Measurements from ENCODE around the gene RNF135.
"Not testable (repeated sequence)": the region's sequence is repeated elsewhere in the genome, so short reads cannot be mapped to it uniquely, and the experiment has no call there.

The RNF135 gene, protein sequence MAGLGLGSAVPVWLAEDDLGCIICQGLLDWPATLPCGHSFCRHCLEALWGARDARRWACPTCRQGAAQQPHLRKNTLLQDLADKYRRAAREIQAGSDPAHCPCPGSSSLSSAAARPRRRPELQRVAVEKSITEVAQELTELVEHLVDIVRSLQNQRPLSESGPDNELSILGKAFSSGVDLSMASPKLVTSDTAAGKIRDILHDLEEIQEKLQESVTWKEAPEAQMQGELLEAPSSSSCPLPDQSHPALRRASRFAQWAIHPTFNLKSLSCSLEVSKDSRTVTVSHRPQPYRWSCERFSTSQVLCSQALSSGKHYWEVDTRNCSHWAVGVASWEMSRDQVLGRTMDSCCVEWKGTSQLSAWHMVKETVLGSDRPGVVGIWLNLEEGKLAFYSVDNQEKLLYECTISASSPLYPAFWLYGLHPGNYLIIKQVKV

DNA sequence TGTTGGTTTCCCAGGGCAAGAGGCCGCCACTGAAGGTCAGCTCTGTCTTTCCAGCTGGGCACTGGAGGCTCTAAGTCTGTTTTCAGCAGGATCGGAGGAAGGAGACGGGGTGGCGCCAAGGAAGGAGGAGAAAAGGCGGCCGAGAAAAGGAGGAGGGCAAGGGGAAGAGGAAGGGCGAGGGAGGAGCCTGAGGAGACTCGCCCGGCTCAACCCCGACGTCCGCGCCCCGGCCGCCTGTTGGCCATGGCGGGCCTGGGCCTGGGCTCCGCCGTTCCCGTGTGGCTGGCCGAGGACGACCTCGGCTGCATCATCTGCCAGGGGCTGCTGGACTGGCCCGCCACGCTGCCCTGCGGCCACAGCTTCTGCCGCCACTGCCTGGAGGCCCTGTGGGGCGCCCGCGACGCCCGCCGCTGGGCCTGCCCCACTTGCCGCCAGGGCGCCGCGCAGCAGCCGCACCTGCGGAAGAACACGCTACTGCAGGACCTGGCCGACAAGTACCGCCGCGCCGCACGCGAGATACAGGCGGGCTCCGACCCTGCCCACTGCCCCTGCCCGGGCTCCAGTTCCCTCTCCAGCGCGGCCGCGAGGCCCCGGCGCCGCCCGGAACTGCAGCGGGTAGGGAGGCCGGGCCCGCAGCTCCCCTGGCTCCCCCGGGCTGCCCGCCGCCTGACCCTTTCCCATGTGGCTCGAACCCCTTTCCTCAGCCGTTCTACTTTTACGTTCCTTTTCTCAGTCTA, at the start of gene RNF135:
Gene RNF135, plus strand, starts transcription at position 209 of the 737 bp plus-strand sequence. Its CDS starts 35 bp downstream, at position 244.
- DNase-seq, result peak in 12 of 14 donors; percentile 29 to 84 (median 64)

DNA sequence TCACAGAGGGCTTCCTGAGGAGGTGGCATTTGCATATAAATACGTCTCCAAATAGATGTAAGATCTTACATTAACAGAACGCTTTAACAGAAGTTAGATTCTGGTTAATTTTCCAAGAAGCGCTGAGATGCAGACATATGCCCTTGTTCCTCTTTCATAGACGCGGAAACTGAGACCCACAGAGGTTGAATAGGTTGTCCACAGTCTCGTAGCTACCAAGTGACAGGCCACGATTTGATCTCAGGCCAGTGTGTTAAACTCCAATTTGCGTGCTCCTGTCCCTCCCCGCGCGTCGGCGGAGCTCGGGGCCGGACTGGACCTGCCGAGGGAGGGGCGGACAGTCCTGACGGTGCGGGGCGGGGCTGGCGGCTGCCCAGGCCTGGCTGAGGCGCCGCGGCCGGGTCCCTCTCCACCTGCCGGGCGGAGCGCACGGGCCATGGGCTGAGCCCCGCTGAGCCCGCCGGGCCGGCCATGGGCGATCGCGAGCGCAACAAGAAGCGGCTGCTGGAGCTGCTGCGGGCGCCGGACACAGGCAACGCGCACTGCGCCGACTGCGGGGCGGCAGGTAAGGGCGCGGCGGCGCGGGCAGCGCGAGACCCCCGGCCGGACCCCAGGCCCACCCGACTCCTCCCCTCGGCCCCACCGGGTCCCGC, 49.2 kb upstream of the RNF135 start, which contains the start of gene ADAP2:
Gene ADAP2, plus strand, starts transcription at position 402 of the 653 bp plus-strand sequence. Its CDS starts 70 bp downstream, at position 472.
- DNase-seq, result peak in 5 of 14 donors; percentile 2 to 29 (median 17)

GRCh38 chr17:30922235-30923030, 48.4 kb upstream of the RNF135 start:
- DNase-seq, result no peak

DNA sequence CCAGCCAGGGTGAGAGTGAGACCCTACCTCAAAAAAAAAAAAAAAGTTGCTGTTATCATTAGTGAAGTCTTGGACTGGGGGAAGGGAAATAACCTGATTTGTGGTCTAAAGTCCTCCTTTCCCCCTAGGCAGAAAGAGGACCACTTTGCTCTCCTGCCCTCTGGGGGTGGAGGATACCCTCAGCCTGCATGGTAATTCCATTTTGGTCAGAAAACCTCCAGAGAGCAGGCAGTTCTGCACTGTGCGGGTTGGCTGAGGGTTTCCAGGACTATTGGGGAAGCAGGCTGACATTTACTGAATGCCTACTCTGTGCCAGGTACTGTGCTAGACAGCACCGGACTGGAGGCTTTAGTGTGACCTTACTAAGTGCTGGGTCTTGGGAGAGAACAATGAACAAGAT, 46.5 kb upstream of the RNF135 start:
- no peak for DNase-seq

GRCh38 chr17:30926516-30926915, 44.3 kb upstream of the RNF135 start:
- no peak for DNase-seq

DNA sequence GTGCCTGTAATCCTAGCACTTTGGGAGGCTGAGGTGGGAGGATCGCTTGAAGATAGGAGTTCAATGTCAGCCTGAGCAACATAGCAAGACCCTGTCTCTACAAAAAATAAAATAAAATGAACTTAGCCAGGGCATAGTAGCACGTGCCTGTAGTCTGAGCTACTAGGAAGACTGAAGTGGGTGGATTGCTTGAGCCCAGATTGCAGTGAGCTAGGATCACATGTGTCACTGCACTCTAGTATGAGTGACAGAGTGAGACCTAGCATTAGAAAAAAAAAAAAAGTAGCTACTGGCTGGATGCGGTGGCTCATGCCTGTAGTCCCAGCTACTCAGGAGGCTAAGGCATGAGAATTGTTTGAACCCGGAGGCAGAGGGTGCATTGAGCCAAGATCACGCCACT, 43.1 kb upstream of the RNF135 start:
- no peak for DNase-seq

- no peak for DNase-seq
Observed at GRCh38 chr17:30928584-30928983, 42.3 kb upstream of the RNF135 start.

DNA sequence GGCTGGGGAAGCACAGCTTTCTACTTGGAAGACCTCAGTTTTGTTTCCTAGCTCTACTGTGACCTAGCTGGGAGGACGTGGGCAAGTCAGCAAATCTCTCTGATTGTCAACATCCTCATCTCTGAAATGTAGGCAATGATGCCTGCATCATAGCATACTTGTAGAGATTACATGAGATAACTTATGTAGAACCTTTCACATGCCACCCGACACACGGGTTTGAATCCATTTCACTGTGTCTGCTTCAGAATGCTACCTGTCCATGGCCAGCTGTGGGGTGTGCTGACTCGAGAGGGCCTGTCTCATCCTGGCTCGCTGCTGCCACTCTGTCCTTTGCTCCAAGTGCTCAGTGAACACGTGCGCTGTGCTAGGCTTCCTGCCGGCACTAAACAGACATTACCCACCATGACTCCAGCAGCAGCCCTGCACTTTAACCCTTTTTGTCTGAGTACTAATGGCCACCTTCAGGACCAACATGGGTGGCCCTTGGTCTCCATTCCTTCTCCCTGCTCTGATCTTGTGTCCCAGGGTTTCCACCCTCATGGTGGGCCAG, 41.7 kb upstream of the RNF135 start:
- DNase-seq, result no peak

GRCh38 chr17:30929861-30930260, 41.0 kb upstream of the RNF135 start:
- not testable (repeated sequence) for DNase-seq

- no peak for DNase-seq
Observed at GRCh38 chr17:30930495-30930894, 40.3 kb upstream of the RNF135 start.

- DNase-seq, result not testable (repeated sequence)
Observed at GRCh38 chr17:30931582-30931981, 39.3 kb upstream of the RNF135 start.

- no peak for DNase-seq
Observed at GRCh38 chr17:30933966-30934365, 36.9 kb upstream of the RNF135 start.

DNA sequence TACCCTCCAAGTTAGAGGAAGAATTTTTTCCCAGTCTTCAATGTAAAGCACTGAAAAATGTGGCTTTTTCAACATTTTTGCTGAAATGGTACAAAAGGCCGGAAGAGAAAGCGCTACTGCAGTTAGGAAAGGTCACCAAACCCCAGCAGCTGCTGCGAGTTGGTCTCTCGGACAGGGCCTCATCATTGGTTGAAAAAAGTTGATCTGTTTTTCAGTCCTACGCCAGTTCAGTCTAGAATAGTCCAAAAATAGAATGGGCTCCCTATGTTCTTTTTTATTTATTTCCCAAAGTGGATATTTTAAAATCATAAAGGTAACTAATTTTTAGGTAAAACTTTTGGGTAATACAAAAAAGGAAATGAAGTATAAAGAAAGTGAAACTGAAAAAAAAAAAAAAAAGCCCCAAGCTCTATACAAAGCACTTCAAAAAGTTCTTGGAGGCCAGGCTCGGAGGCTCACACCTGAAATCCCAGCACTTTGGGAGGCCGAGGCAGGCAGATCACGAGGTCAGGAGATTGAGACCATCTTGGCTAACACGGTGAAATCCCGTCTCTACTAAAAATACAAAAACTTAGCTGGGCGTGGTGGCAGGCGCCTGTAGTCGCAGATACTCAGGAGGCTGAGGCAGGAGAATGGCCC, 31.7 kb upstream of the RNF135 start:
- no peak for DNase-seq

GRCh38 chr17:30942308-30943079, 28.3 kb upstream of the RNF135 start:
- DNase-seq, result no peak

- no peak for DNase-seq
Observed at GRCh38 chr17:30947796-30948195, 23.0 kb upstream of the RNF135 start.

- no peak for DNase-seq
Observed at GRCh38 chr17:30950189-30950588, 20.6 kb upstream of the RNF135 start.

DNA sequence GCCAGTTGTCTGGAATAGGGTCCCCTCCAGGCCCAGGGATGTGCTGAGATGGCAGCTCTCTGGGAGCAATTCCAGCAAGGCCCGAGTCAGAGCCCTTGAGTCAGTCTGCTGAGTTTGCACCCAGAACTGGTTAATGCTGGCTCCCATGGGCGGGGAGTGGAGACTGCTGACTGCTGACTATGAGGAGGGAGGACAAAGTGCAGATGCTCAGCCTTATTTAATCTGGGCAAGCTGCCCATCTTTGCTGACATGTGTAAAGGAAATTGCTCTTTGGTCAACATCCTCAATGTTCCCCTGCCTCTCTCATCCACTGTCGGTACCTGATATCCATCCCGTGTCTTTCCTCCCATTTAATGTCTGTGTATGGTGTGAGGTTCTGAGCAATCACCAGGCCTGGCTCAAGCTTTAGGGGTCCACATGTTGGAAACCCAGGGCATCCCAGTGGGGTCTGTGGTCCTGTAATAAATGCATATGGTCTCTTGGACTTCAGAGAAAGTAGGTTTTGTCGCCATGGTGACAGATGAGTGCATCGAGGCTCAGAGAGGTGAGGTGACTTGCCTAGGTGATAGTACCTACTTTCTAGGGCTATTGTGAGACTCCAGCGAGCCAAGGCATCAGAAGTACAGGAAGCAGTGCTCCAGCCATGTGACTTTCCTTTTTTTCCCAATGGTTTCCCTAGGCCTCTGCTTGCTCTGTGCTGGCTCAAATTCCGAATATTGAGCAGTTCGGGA, 20.0 kb upstream of the RNF135 start:
- peak in 6 of 14 donors; percentile 13 to 55 (median 36) for DNase-seq

DNA sequence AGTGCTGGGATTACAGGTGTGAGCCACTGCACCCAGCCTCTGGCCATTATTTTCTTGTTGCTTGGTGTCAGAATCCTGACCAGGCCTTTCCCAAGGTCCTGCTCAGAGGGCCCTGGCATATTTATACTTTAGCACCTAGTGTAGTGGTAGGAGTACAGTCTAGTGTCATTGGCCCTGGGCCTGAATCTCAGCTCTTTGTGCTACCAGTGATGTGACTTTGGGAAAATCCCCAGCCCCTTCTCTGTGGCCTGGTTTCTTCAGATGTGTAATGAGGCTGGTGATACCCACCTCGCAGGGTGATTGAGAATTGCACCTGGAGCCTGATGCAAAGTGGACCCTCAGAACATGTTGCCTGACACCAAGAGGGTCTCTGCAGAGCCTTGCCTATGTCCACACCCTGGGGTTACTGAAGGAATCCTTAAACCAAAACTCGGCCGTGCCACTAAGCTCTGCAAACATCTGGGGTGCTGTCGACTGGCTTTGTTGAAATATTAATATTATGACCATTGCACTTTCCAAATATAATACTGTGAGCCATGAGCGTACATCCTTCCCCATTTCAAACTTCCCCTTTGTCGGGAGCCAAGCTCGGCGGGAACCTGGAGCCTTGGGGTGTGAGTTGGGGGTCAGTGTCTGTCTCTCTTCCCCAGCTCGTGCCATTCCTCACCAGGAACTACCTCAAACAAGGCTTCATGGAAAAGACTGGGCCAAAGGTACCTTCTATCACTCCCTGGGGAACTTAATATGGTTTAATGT, 18.0 kb upstream of the RNF135 start:
- DNase-seq, result no peak
